GM12878 (cell line): ENCODE data around the gene KRTAP29-1.

ENCODE experiments used
- ASH2L ChIP-seq: fragments of 300-600, 200-600 bp; sonication (generic); IDR thresholded peaks from 2 replicates; pipeline ENCODE4 v1.6.1; 2017; ENCODE audit warnings: low read depth, mild to moderate bottlenecking, borderline replicate concordance
- BHLHE40 ChIP-seq, 2 experiments: fragments of 450-650 bp in 1 of 2; IDR thresholded peaks; 2 replicates each; pipeline ENCODE4 v1.6.1; 2011 to 2017; ENCODE audit warnings: low read depth in 2 of 2, borderline replicate concordance in 1 of 2, improper control_type of control experiment in 1 of 2, low read length in 1 of 2, mild to moderate bottlenecking in 1 of 2
- BRCA1 ChIP-seq: IDR thresholded peaks from 2 replicates; pipeline ENCODE4 v1.6.1; 2011; ENCODE audit warnings: low read depth, low read length, improper control_type of control experiment
- CBFB ChIP-seq: IDR thresholded peaks from 2 replicates; pipeline ENCODE4 v1.6.1; 2016; ENCODE audit warnings: antibody characterized with exemption, low read depth
- CEBPB ChIP-seq, 2 experiments: fragments of 150-350 bp in 1 of 2; IDR thresholded peaks; 2 replicates each; pipeline ENCODE4 v1.6.1; 2012 to 2014; ENCODE audit warnings: low read depth in 2 of 2, low read length in 2 of 2, borderline replicate concordance in 1 of 2, inconsistent platforms in 1 of 2
- CREB1 ChIP-seq: IDR thresholded peaks from 2 replicates; pipeline ENCODE4 v1.6.1; 2012; ENCODE audit warnings: low read depth, mild to moderate bottlenecking, inconsistent platforms
- EZH2 ChIP-seq: IDR thresholded peaks from 2 replicates; pipeline ENCODE4 v1.6.1; 2012; ENCODE audit warnings: low read depth, mild to moderate bottlenecking, control low read depth, inconsistent platforms, low read length, borderline replicate concordance; ENCODE audit not compliant: control insufficient read depth
- MYC ChIP-seq: IDR thresholded peaks from 2 replicates; pipeline ENCODE4 v1.6.1; 2011; ENCODE audit warnings: mild to moderate bottlenecking, low read length, moderate library complexity, inconsistent platforms; ENCODE audit not compliant: insufficient read depth, insufficient replicate concordance, insufficient read length, severe bottlenecking
- PML ChIP-seq: IDR thresholded peaks from 2 replicates; pipeline ENCODE4 v1.6.1; 2012; ENCODE audit warnings: low read length, inconsistent platforms
- RFX5 ChIP-seq: IDR thresholded peaks from 2 replicates; pipeline ENCODE4 v1.6.1; 2011; ENCODE audit warnings: low read depth, low read length, improper control_type of control experiment
- SIX5 ChIP-seq: IDR thresholded peaks from 2 replicates; pipeline ENCODE4 v1.6.1; 2011; ENCODE audit warnings: mild to moderate bottlenecking, low read depth, low read length, moderate library complexity; ENCODE audit not compliant: severe bottlenecking
- TARDBP ChIP-seq: IDR thresholded peaks from 2 replicates; pipeline ENCODE4 v1.6.1; 2016; ENCODE audit warnings: borderline replicate concordance
- TF ChIP-seq, protein P1 (sequence below), 3 experiments: IDR thresholded peaks in 2 of 3; conservative IDR thresholded peaks in 1 of 3; 2 replicates each; pipeline ENCODE4 v1.5.1; 2011; ENCODE audit warnings: low read depth in 3 of 3, low read length in 3 of 3, mild to moderate bottlenecking in 3 of 3, control low read depth in 2 of 3, moderate library complexity in 2 of 3, inconsistent platforms in 1 of 3, mixed read lengths in 1 of 3; ENCODE audit not compliant: control insufficient read depth in 2 of 3, insufficient read depth in 1 of 3; ENCODE audit errors: extremely low read depth in 1 of 3
- TF ChIP-seq, protein P2 (sequence below): IDR thresholded peaks from 2 replicates; pipeline ENCODE4 v1.6.1; 2012; ENCODE audit warnings: low read depth, low read length, improper control_type of control experiment

DNA sequence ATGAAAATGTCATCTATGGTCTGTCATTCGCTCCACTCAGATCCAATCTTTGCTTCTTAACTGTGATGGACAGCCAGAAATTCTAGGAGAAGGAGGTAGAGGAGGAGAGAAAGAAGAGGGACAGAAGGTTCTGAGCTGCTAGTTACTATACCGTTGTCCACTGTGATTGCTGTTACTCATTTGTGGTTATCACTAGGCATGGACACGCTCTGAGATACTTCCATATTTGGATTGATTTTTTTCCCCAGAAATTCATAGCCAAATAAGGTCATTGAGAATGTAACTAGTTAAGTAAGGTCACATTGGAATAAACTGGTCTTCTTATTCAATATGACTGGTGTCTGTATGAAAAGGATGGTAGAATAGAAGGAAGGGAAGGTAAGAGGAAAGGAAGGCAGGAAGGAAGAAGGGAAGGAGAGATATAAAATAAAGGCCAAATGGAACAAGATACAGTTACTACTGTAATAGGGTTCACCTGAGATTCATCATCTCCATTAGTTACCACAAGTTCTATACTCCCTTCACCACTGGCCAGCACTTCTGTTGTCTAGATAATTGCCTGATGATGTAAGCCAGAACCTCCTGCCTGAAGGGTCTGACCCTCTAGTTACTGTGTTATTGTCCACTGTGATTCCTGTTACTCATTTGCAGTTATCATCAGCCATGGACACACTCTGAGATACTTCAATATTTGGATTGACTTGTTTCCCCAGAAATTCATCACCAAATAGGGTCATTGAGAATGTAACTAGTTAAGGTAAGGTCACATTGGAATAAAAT, 24.3 kb downstream of the KRTAP29-1 start:
- TF ChIP-seq RFX5 = no peak
- TF ChIP-seq CREB1 = no peak
- TF ChIP-seq BHLHE40 (IDR thresholded peaks at IDR 0.05; ENCODE audit: borderline replicate concordance in 1 of 2, low read depth in 2 of 2, low read length in 1 of 2) = no peak
- no peak for TF ChIP-seq EZH2
- TF ChIP-seq, protein P1, sequence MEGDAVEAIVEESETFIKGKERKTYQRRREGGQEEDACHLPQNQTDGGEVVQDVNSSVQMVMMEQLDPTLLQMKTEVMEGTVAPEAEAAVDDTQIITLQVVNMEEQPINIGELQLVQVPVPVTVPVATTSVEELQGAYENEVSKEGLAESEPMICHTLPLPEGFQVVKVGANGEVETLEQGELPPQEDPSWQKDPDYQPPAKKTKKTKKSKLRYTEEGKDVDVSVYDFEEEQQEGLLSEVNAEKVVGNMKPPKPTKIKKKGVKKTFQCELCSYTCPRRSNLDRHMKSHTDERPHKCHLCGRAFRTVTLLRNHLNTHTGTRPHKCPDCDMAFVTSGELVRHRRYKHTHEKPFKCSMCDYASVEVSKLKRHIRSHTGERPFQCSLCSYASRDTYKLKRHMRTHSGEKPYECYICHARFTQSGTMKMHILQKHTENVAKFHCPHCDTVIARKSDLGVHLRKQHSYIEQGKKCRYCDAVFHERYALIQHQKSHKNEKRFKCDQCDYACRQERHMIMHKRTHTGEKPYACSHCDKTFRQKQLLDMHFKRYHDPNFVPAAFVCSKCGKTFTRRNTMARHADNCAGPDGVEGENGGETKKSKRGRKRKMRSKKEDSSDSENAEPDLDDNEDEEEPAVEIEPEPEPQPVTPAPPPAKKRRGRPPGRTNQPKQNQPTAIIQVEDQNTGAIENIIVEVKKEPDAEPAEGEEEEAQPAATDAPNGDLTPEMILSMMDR (IDR thresholded peaks at IDR 0.05 in 2 of 3, conservative IDR thresholded peaks at IDR 0.05 in 1 of 3; ENCODE audit: control insufficient read depth in 2 of 3, extremely low read depth in 1 of 3, insufficient read depth in 1 of 3, low read depth in 3 of 3, low read length in 3 of 3) = no peak
- no peak for TF ChIP-seq CBFB
- no peak for TF ChIP-seq BRCA1
- TF ChIP-seq PML = no peak
- TF ChIP-seq ASH2L = no peak
- no peak for TF ChIP-seq CEBPB (IDR thresholded peaks at IDR 0.05; ENCODE audit: borderline replicate concordance in 1 of 2, low read depth in 2 of 2, low read length in 2 of 2)
- no peak for TF ChIP-seq SIX5
- no peak for TF ChIP-seq MYC
- TF ChIP-seq, protein P2, sequence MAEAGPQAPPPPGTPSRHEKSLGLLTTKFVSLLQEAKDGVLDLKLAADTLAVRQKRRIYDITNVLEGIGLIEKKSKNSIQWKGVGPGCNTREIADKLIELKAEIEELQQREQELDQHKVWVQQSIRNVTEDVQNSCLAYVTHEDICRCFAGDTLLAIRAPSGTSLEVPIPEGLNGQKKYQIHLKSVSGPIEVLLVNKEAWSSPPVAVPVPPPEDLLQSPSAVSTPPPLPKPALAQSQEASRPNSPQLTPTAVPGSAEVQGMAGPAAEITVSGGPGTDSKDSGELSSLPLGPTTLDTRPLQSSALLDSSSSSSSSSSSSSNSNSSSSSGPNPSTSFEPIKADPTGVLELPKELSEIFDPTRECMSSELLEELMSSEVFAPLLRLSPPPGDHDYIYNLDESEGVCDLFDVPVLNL = no peak
- TF ChIP-seq TARDBP = no peak
